ENCODE results near the gene TAS2R7.

GRCh38 chr12:10838461-10838860 is 36.0 kb upstream of the TAS2R7 start:
- TF ChIP-seq ARNT (IDR thresholded peaks at IDR 0.05) = no peak
- TF ChIP-seq ELF4 (IDR thresholded peaks at IDR 0.05) = no peak
- TF ChIP-seq NFRKB (IDR thresholded peaks at IDR 0.05) = no peak
- TF ChIP-seq BHLHE40 (IDR thresholded peaks at IDR 0.05; ENCODE audit: borderline replicate concordance) = no peak
- TF ChIP-seq SUZ12 (IDR thresholded peaks at IDR 0.05) = no peak
- TF ChIP-seq TARDBP (IDR thresholded peaks at IDR 0.05) = no peak
- TF ChIP-seq SP1 (IDR thresholded peaks at IDR 0.05) = no peak
- TF ChIP-seq ZNF384 (IDR thresholded peaks at IDR 0.05) = no peak
- no peak for TF ChIP-seq LEF1 (IDR thresholded peaks at IDR 0.05; ENCODE audit: borderline replicate concordance)
- TF ChIP-seq PKNOX1 (IDR thresholded peaks at IDR 0.05) = no peak
- no peak for TF ChIP-seq HDGF (IDR thresholded peaks at IDR 0.05; ENCODE audit: borderline replicate concordance)
- no peak for TF ChIP-seq L3MBTL2 (conservative IDR thresholded peaks at IDR 0.05)
